Measurements from ENCODE around the gene TRA2B. TPM values are rescaled to one million over a fixed set of nuclear protein-coding genes. Genes with fewer than 3 reads are reported as not detected.
A peak's percentile ranks its signal among the peaks of the same experiment; 100 is the strongest.
"Not testable (repeated sequence)": the region's sequence is repeated elsewhere in the genome, so short reads cannot be mapped to it uniquely, and the experiment has no call there.

TRA2B gene
- total RNA-seq, 1 experiment from 2014 or later: 172 TPM

DNA sequence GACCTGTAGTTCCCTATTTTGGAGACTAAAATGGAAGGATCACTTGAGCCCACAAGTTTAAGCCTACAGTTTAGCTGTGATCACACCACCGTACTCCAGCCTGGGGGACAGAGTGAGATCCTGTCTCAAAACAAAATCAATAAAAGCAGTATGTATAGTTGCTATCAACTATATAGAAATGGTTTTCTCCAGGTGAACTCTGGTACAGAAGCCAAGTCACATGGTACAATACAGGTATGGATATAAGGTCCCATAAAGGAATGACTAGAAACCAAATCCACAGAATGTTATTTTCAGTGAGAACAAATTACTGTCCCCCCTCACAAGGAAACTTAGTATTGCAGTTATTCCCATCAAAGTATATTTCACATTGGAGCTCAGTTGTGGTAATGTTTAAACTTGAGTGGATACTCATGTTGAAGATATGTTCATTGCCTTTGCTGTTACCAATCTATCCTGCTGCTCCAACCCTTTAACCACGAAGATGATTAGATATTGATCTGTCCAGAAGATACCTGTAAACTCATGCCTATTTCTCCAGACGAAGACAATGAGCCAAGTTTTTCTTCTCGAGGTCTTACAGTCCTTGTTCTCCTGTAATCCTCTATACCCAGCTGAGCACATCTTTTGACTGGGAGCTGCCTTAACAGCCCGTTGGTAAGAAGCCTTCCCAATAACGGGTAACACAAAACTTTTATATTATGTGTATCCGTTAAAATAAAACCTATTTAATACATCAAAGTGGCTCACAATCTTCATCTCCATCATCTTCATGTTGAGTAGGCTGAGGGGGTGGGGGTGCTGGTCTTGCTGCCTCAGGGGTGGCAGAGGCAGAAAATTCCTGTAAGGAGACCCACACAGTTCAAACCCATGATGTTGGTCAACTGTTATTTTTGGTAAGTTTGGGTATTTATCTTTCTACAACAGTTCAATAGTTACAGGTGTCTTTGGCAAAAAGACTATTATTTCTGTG, 24.6 kb downstream of the TRA2B start:
- intact Hi-C loops (cut with micrococcal nuclease): no loop called here
- BruUV-seq (replicated peaks): TSS peak; percentile 1
- Histone ChIP-seq H3K9me3 (ENCODE audit: control insufficient read depth in 1 of 2, insufficient read depth in 1 of 2, low read depth in 1 of 2, low read length in 2 of 2) (no peaks in the 10 kb centered on the region), H3K4me3 (replicated peaks in 1 of 2; ENCODE audit: low read depth in 1 of 2, low read length in 2 of 2) (no peak overlapping the region), H3K4me1 (ENCODE audit: control insufficient read depth in 1 of 2, insufficient read depth in 2 of 2, low read length in 2 of 2) (peaks cover 0 to 3% of the 10 kb centered on the region in 2 experiments; a peak in 1 of 4 replicates), H4K20me1 (ENCODE audit: insufficient read depth) (peaks cover 36% of the 10 kb centered on the region; the same call in 1 of the 2 replicates), H3K9ac (ENCODE audit: low read length) (no peak overlapping the region), H3K4me2 (ENCODE audit: low read length) (no peak overlapping the region), H3K9me2 (ENCODE audit: insufficient read depth) (no peaks in the 10 kb centered on the region), H3K79me2 (ENCODE audit: insufficient read depth, low read length) (peaks cover 35% of the 10 kb centered on the region), H3K27ac (ENCODE audit: low read depth, low read length) (no peak overlapping the region), H2AFZ (ENCODE audit: low read depth, low read length, poor library complexity, severe bottlenecking) (no peak overlapping the region), H3K27me3 (ENCODE audit: insufficient read depth, low read length) (no peaks in the 10 kb centered on the region), H3K36me3 (ENCODE audit: control insufficient read depth in 1 of 2, insufficient read depth in 2 of 2, low read length in 2 of 2) (peaks cover 33 to 36% of the 10 kb centered on the region in 2 experiments)
- CTCF ChIA-PET: interaction anchor here (1.1 to 3.0 kb wide), 3 partner anchors 30 to 253 kb away, joined by 3 to 15 read pairs (median 10); no protein-coding TSS in a partner anchor
- peak; percentile 8; the same call in 1 of the 2 replicates for ATAC-seq
- TF ChIP-seq EGR1 (IDR thresholded peaks at IDR 0.05; ENCODE audit: low read depth): no peak
- TF ChIP-seq CBX3 (IDR thresholded peaks at IDR 0.05; ENCODE audit: low read depth): no peak
- TF ChIP-seq JUND (IDR thresholded peaks at IDR 0.05): peak; percentile 26; the same call in 1 of the 2 replicates
- RAD21 ChIA-PET (ENCODE audit: low non-redundant PET in 1 of 2, low total read pairs in 2 of 2, uncharacterized antibody in 2 of 2, unreplicated experiment in 2 of 2): interaction anchor here in 1 of 2 experiments (0.6 kb wide), 1 partner anchor 25 kb away, joined by 5 read pairs; no protein-coding TSS in a partner anchor
- DNase-seq (ENCODE audit: low read depth, low spot score): no peak
- POLR2A ChIA-PET: interaction anchor here (1.2 to 2.1 kb wide), 3 partner anchors 12 to 14 kb away, joined by 4 to 7 read pairs (median 4); no protein-coding TSS in a partner anchor

- ATAC-seq: no peak
- Histone ChIP-seq H3K4me3 (replicated peaks in 1 of 2; ENCODE audit: low read depth in 1 of 2, low read length in 2 of 2) (no peak overlapping the region), H3K27ac (ENCODE audit: low read depth, low read length) (no peak overlapping the region), H3K27me3 (ENCODE audit: insufficient read depth, low read length) (no peaks in the 10 kb centered on the region), H3K4me1 (ENCODE audit: control insufficient read depth in 1 of 2, insufficient read depth in 2 of 2, low read length in 2 of 2) (peaks cover 0 to 4% of the 10 kb centered on the region in 2 experiments; a peak in 1 of 4 replicates), H2AFZ (ENCODE audit: low read depth, low read length, poor library complexity, severe bottlenecking) (no peak overlapping the region), H3K9ac (ENCODE audit: low read length) (no peak overlapping the region), H3K4me2 (ENCODE audit: low read length) (no peak overlapping the region), H3K79me2 (ENCODE audit: insufficient read depth, low read length) (peaks cover 28% of the 10 kb centered on the region), H4K20me1 (ENCODE audit: insufficient read depth) (peaks cover 29% of the 10 kb centered on the region; the same call in 1 of the 2 replicates), H3K36me3 (ENCODE audit: control insufficient read depth in 1 of 2, insufficient read depth in 2 of 2, low read length in 2 of 2) (peaks cover 27 to 29% of the 10 kb centered on the region in 2 experiments), H3K9me3 (ENCODE audit: control insufficient read depth in 1 of 2, insufficient read depth in 1 of 2, low read depth in 1 of 2, low read length in 2 of 2) (no peaks in the 10 kb centered on the region), H3K9me2 (ENCODE audit: insufficient read depth) (no peaks in the 10 kb centered on the region)
- TF ChIP-seq SIN3A (IDR thresholded peaks at IDR 0.05; ENCODE audit: low read depth): 0 out of 2 replicates have a peak, but pooled peaks have one; percentile 8
- no peak for TF ChIP-seq CEBPB (IDR thresholded peaks at IDR 0.05; ENCODE audit: low read depth)
- intact Hi-C loops (cut with micrococcal nuclease): no loop called here
- ChIA-PET CTCF (interaction anchor here (1.1 to 3.0 kb wide), 4 partner anchors 31 to 252 kb away, joined by 3 to 15 read pairs (median 6); no protein-coding TSS in a partner anchor), POLR2A (interaction anchor here (1.2 to 2.1 kb wide), 3 partner anchors 11 to 15 kb away, joined by 4 to 7 read pairs (median 4); no protein-coding TSS in a partner anchor), RAD21 (ENCODE audit: low non-redundant PET in 1 of 2, low total read pairs in 2 of 2, uncharacterized antibody in 2 of 2, unreplicated experiment in 2 of 2) (no interaction called here)
- BruUV-seq (replicated peaks): no TSS peak
- DNase-seq (ENCODE audit: low read depth, low spot score): no peak
Measured at GRCh38 chr3:185912512-185912911, 25.3 kb downstream of the TRA2B start.

DNA sequence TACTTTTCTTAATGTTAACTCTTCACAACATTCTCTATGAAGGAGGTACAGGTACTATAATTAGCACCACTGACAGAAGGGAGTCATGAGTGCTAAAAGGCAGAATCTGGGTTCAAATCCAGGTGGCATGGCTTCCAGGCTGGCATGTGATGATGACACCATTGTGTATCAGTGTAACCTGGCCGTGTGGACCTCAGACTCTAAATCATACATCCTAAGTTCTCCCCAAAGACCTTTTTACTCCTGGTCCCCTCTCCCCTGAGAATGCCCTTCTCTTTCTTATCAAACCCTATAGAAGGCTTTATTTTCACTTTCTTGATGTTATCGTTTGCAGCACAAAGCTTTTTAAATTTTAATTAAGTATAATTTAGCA, 26.8 kb downstream of the TRA2B start:
- H3K27me3 ChIP-seq (ENCODE audit: insufficient read depth, low read length); H3K4me2 ChIP-seq (ENCODE audit: low read length); intact Hi-C loops (cut with micrococcal nuclease); DNase-seq (ENCODE audit: low read depth, low spot score); H3K4me3 ChIP-seq (replicated peaks in 1 of 2; ENCODE audit: low read depth in 1 of 2, low read length in 2 of 2); POLR2A ChIA-PET; H3K9me2 ChIP-seq (ENCODE audit: insufficient read depth); H3K9ac ChIP-seq (ENCODE audit: low read length); RAD21 ChIA-PET (ENCODE audit: low non-redundant PET in 1 of 2, low total read pairs in 2 of 2, uncharacterized antibody in 2 of 2, unreplicated experiment in 2 of 2); H3K27ac ChIP-seq (ENCODE audit: low read depth, low read length); H2AFZ ChIP-seq (ENCODE audit: low read depth, low read length, poor library complexity, severe bottlenecking); H3K9me3 ChIP-seq (ENCODE audit: control insufficient read depth in 1 of 2, insufficient read depth in 1 of 2, low read depth in 1 of 2, low read length in 2 of 2): not testable (repeated sequence)
- ATAC-seq: peak; percentile 12
- CTCF ChIA-PET: interaction anchor here (0.6 to 3.0 kb wide), 2 partner anchors 80 to 250 kb away, joined by 3 to 15 read pairs; no protein-coding TSS in a partner anchor
- peaks cover 15% of the 10 kb centered on the region; the same call in 1 of the 2 replicates for H4K20me1 ChIP-seq (ENCODE audit: insufficient read depth)
- peaks cover 14% of the 10 kb centered on the region for H3K79me2 ChIP-seq (ENCODE audit: insufficient read depth, low read length)
- BruUV-seq (replicated peaks): TSS peak; percentile 1
- H3K36me3 ChIP-seq (ENCODE audit: control insufficient read depth in 1 of 2, insufficient read depth in 2 of 2, low read length in 2 of 2): peaks cover 12 to 14% of the 10 kb centered on the region in 2 experiments; a peak in 3 of 4 replicates
- peaks cover 4 to 10% of the 10 kb centered on the region in 2 experiments; a peak in 3 of 4 replicates for H3K4me1 ChIP-seq (ENCODE audit: control insufficient read depth in 1 of 2, insufficient read depth in 2 of 2, low read length in 2 of 2)

Data from HCT116 (cell line).